ENCODE data around the gene ANTXR2.
A peak's percentile ranks its signal among the peaks of the same experiment; 100 is the strongest.

The ANTXR2 gene

GRCh38 chr4:80060804-80061203 is 12.2 kb downstream of the ANTXR2 start:
- Histone ChIP-seq H3K4me1 (ENCODE audit: control insufficient read depth in 1 of 2, insufficient read depth in 2 of 2, low read length in 2 of 2) (no peaks in the 10 kb centered on the region), H3K14ac (ENCODE audit: low read length) (no peak overlapping the region), H3K27ac (ENCODE audit: low read depth, low read length) (no peak overlapping the region), H4K8ac (ENCODE audit: low read depth, low read length) (no peak overlapping the region), H3K4me2 (ENCODE audit: low read length) (no peak overlapping the region), H4K91ac (ENCODE audit: low read depth, low read length) (no peak overlapping the region), H3K9ac (ENCODE audit: low read length) (no peak overlapping the region), H3K36me3 (ENCODE audit: control insufficient read depth in 1 of 2, insufficient read depth in 2 of 2, low read length in 2 of 2) (no peaks in the 10 kb centered on the region), H2BK120ac (ENCODE audit: insufficient read depth, low read length, poor library complexity) (no peak overlapping the region), H3K27me3 (ENCODE audit: insufficient read depth, low read length) (no peaks in the 10 kb centered on the region), H3K4ac (ENCODE audit: low read depth, low read length) (no peak overlapping the region), H2BK12ac (ENCODE audit: low read length) (no peak overlapping the region), H3K79me2 (ENCODE audit: control insufficient read depth, insufficient read depth, low read length, poor library complexity) (no peaks in the 10 kb centered on the region), H2AK5ac (ENCODE audit: low read length) (no peak overlapping the region), H3K4me3 (ENCODE audit: low read depth, low read length) (no peak overlapping the region), H3K18ac (ENCODE audit: low read length) (no peak overlapping the region), H4K12ac (ENCODE audit: low read depth, low read length) (no peak overlapping the region), H3K79me1 (ENCODE audit: low read length) (no peaks in the 10 kb centered on the region), H3K9me3 (ENCODE audit: insufficient read depth, low read depth, low read length) (no peaks in the 10 kb centered on the region), H2BK5ac (ENCODE audit: low read depth, low read length, poor library complexity) (no peak overlapping the region), H3K23ac (ENCODE audit: low read length) (no peak overlapping the region), H2AFZ (ENCODE audit: insufficient read depth, low read length, poor library complexity) (no peak overlapping the region)
- no CpG with 5 or more reads among the region's 4 CpGs for WGBS (ENCODE audit: extremely low coverage, insufficient coverage, insufficient read length)
- no peak for DNase-seq

GRCh38 chr4:80058740-80059139 is 14.3 kb downstream of the ANTXR2 start:
- no CpG with 5 or more reads among the region's 2 CpGs for WGBS (ENCODE audit: extremely low coverage, insufficient coverage, insufficient read length)
- Histone ChIP-seq H2BK12ac (ENCODE audit: low read length) (no peak overlapping the region), H4K12ac (ENCODE audit: low read depth, low read length) (no peak overlapping the region), H3K9me3 (ENCODE audit: insufficient read depth, low read depth, low read length) (no peaks in the 10 kb centered on the region), H3K9ac (ENCODE audit: low read length) (no peak overlapping the region), H4K91ac (ENCODE audit: low read depth, low read length) (no peak overlapping the region), H2BK120ac (ENCODE audit: insufficient read depth, low read length, poor library complexity) (no peak overlapping the region), H3K36me3 (ENCODE audit: control insufficient read depth in 1 of 2, insufficient read depth in 2 of 2, low read length in 2 of 2) (no peaks in the 10 kb centered on the region), H2AK5ac (ENCODE audit: low read length) (no peak overlapping the region), H4K8ac (ENCODE audit: low read depth, low read length) (no peak overlapping the region), H3K4me2 (ENCODE audit: low read length) (no peak overlapping the region), H3K4me1 (ENCODE audit: control insufficient read depth in 1 of 2, insufficient read depth in 2 of 2, low read length in 2 of 2) (no peaks in the 10 kb centered on the region), H3K79me2 (ENCODE audit: control insufficient read depth, insufficient read depth, low read length, poor library complexity) (no peaks in the 10 kb centered on the region), H2AFZ (ENCODE audit: insufficient read depth, low read length, poor library complexity) (no peak overlapping the region), H3K23ac (ENCODE audit: low read length) (no peak overlapping the region), H3K27me3 (ENCODE audit: insufficient read depth, low read length) (no peaks in the 10 kb centered on the region), H3K79me1 (ENCODE audit: low read length) (no peaks in the 10 kb centered on the region), H3K14ac (ENCODE audit: low read length) (no peak overlapping the region), H2BK5ac (ENCODE audit: low read depth, low read length, poor library complexity) (no peak overlapping the region), H3K18ac (ENCODE audit: low read length) (no peak overlapping the region), H3K27ac (ENCODE audit: low read depth, low read length) (no peak overlapping the region), H3K4ac (ENCODE audit: low read depth, low read length) (no peak overlapping the region), H3K4me3 (ENCODE audit: low read depth, low read length) (no peak overlapping the region)
- DNase-seq: peak; percentile 6 to 36

DNA sequence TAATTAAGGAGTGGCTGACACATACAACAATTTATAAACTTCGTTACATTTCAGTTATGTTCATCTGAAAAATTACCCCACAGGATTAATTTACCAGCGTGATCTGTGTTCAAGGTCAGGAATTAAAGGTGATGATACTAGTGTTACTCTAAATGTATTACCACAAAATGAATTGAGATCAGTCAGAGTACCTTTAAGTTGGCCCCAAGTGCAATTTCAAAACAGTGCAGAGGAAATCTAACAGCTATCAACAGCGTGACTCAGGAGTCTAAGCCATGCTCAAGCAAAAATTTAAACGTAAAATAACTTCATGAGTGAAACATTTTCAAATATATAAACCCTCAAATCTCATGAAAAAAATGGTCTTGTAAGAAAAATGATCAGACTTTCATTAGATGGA is 18.7 kb downstream of the ANTXR2 start:
- Histone ChIP-seq H3K9me3 (ENCODE audit: insufficient read depth, low read depth, low read length) (no peaks in the 10 kb centered on the region), H3K4me3 (ENCODE audit: low read depth, low read length) (no peak overlapping the region), H3K4me2 (ENCODE audit: low read length) (no peak overlapping the region), H3K27ac (ENCODE audit: low read depth, low read length) (no peak overlapping the region), H3K23ac (ENCODE audit: low read length) (no peak overlapping the region), H3K27me3 (ENCODE audit: insufficient read depth, low read length) (no peaks in the 10 kb centered on the region), H3K9ac (ENCODE audit: low read length) (no peak overlapping the region), H4K12ac (ENCODE audit: low read depth, low read length) (no peak overlapping the region), H2AFZ (ENCODE audit: insufficient read depth, low read length, poor library complexity) (no peak overlapping the region), H3K4ac (ENCODE audit: low read depth, low read length) (no peak overlapping the region), H3K36me3 (ENCODE audit: control insufficient read depth in 1 of 2, insufficient read depth in 2 of 2, low read length in 2 of 2) (no peaks in the 10 kb centered on the region), H3K79me1 (ENCODE audit: low read length) (no peaks in the 10 kb centered on the region), H4K8ac (ENCODE audit: low read depth, low read length) (no peak overlapping the region), H3K4me1 (ENCODE audit: control insufficient read depth in 1 of 2, insufficient read depth in 2 of 2, low read length in 2 of 2) (no peaks in the 10 kb centered on the region), H4K91ac (ENCODE audit: low read depth, low read length) (no peak overlapping the region), H2AK5ac (ENCODE audit: low read length) (no peak overlapping the region), H2BK120ac (ENCODE audit: insufficient read depth, low read length, poor library complexity) (no peak overlapping the region), H2BK12ac (ENCODE audit: low read length) (no peak overlapping the region), H3K14ac (ENCODE audit: low read length) (no peak overlapping the region), H3K18ac (ENCODE audit: low read length) (no peak overlapping the region), H2BK5ac (ENCODE audit: low read depth, low read length, poor library complexity) (no peak overlapping the region), H3K79me2 (ENCODE audit: control insufficient read depth, insufficient read depth, low read length, poor library complexity) (no peaks in the 10 kb centered on the region)
- no CpG with 5 or more reads among the region's 4 CpGs for WGBS (ENCODE audit: extremely low coverage, insufficient coverage, insufficient read length)
- no peak for DNase-seq

DNA sequence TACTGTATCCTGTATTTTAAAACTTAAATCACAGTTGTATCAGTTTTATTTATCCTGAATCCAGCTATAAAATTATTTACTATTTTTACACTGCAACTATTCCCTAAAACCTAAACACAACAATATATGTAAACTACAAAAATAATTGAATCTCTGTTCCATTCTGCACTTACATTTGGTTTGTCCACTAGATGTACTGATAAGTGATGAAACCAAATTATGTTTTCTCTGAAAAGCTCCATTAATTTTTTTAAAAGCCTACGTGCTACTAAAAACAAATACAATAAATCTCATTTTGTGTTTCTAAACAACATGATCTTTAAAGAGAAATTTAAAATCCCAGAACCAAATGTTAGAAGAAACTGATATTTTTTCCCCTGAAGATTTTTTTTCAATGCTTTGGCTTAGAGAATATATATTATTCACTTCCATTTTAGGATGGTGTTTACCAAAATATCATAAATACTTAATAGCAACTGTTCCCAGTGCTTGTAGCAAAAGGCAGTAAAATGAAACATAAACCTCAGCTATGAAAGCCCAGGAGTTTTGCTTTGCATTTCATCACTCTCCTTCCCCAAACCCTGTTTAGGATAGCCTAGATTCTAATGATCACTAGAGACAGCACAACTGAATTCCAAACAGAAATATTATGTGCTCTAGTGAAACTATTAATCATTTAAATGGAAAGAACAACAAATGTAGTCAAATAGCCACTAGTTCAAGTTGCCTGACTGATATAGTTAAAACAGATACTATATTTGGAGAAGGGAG is 19.7 kb downstream of the ANTXR2 start:
- no peak overlapping the region for H2BK5ac ChIP-seq (ENCODE audit: low read depth, low read length, poor library complexity)
- no peak overlapping the region for H3K14ac ChIP-seq (ENCODE audit: low read length)
- no peak overlapping the region for H3K23ac ChIP-seq (ENCODE audit: low read length)
- no peak overlapping the region for H2BK120ac ChIP-seq (ENCODE audit: insufficient read depth, low read length, poor library complexity)
- no CpG with 5 or more reads among the region's 1 CpG for WGBS (ENCODE audit: extremely low coverage, insufficient coverage, insufficient read length)
- no peak overlapping the region for H3K27ac ChIP-seq (ENCODE audit: low read depth, low read length)
- H3K4me1 ChIP-seq (ENCODE audit: control insufficient read depth in 1 of 2, insufficient read depth in 2 of 2, low read length in 2 of 2): no peaks in the 10 kb centered on the region
- no peak overlapping the region for H4K12ac ChIP-seq (ENCODE audit: low read depth, low read length)
- no peaks in the 10 kb centered on the region for H3K79me2 ChIP-seq (ENCODE audit: control insufficient read depth, insufficient read depth, low read length, poor library complexity)
- H3K4me3 ChIP-seq (ENCODE audit: low read depth, low read length): no peak overlapping the region
- no peaks in the 10 kb centered on the region for H3K36me3 ChIP-seq (ENCODE audit: control insufficient read depth in 1 of 2, insufficient read depth in 2 of 2, low read length in 2 of 2)
- H3K9ac ChIP-seq (ENCODE audit: low read length): no peak overlapping the region
- no peak overlapping the region for H2AFZ ChIP-seq (ENCODE audit: insufficient read depth, low read length, poor library complexity)
- no peak overlapping the region for H3K18ac ChIP-seq (ENCODE audit: low read length)
- H3K9me3 ChIP-seq (ENCODE audit: insufficient read depth, low read depth, low read length): no peaks in the 10 kb centered on the region
- no peak overlapping the region for H3K4ac ChIP-seq (ENCODE audit: low read depth, low read length)
- no peak overlapping the region for H4K8ac ChIP-seq (ENCODE audit: low read depth, low read length)
- H3K79me1 ChIP-seq (ENCODE audit: low read length): no peaks in the 10 kb centered on the region
- no peak overlapping the region for H4K91ac ChIP-seq (ENCODE audit: low read depth, low read length)
- no peaks in the 10 kb centered on the region for H3K27me3 ChIP-seq (ENCODE audit: insufficient read depth, low read length)
- DNase-seq: no peak
- no peak overlapping the region for H2BK12ac ChIP-seq (ENCODE audit: low read length)
- H3K4me2 ChIP-seq (ENCODE audit: low read length): no peak overlapping the region
- H2AK5ac ChIP-seq (ENCODE audit: low read length): no peak overlapping the region
